RCC 7860 (cell line): Measurements from ENCODE around the gene PARP3.
A peak's percentile ranks its signal among the peaks of the same experiment; 100 is the strongest.
"Not testable (repeated sequence)": the region's sequence is repeated elsewhere in the genome, so short reads cannot be mapped to it uniquely, and the experiment has no call there.

ENCODE experiments used
- DNase-seq: peaks from one replicate; pipeline ENCODE4 v3.0.0-alpha.2; 2015; ENCODE audit warnings: low spot score
- FAIRE-seq: peaks from 2 replicates; lab custom pipeline; 2012; peaks lifted over from hg19 to GRCh38; lab: Jason Lieb, UNC

PARP3 gene

GRCh38 chr3:51983578-51984268 lies 41.6 kb downstream of the PARP3 start:
- FAIRE-seq (no peak), DNase-seq (no peak)

GRCh38 chr3:51984269-51984647 lies 42.1 kb downstream of the PARP3 start:
- FAIRE-seq = no peak
- no peak for DNase-seq

DNA sequence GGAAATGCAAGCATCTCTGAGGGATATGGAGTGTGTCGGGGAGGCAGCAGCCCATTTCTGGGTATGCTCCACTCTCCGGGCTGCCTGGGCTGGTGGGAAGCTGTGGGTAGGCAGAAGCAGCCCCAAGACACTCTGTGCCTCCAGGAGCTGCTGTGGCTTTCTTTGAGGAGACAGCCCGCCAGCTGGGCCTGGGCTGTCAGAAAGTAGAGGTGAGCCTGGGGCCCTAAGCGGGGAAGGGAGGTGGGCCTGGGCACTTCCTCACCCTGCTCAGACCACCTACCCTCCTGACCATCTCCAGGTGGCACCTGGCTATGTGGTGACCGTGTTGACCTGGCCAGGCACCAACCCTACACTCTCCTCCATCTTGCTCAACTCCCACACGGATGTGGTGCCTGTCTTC lies 42.9 kb downstream of the PARP3 start:
- FAIRE-seq = no peak
- no peak for DNase-seq

- DNase-seq = no peak
- FAIRE-seq = no peak
These were observed 44.1 kb downstream of the PARP3 start for GRCh38 chr3:51986010-51986947.

DNA sequence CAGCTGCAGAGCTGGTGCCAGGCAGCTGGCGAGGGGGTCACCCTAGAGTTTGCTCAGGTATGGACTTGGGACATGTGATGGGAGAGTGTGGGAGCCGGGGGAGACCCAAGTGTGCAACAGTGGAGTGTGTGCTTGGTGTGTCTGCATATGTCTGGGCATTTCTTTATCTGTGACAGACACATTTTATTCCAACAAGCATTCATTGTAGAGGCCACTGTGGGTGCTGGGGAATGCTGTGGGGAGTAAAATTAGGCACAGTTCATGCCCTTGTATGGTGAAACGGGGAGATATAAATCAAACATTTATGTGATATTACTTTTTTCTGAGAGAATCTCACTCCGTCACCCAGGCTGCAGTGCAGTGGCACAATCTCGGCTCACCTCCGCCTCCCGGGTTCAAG lies 45.4 kb downstream of the PARP3 start:
- DNase-seq (no peak), FAIRE-seq (no peak)

- DNase-seq (no peak), FAIRE-seq (no peak)
These were observed 46.4 kb downstream of the PARP3 start for GRCh38 chr3:51988286-51989146.

DNA sequence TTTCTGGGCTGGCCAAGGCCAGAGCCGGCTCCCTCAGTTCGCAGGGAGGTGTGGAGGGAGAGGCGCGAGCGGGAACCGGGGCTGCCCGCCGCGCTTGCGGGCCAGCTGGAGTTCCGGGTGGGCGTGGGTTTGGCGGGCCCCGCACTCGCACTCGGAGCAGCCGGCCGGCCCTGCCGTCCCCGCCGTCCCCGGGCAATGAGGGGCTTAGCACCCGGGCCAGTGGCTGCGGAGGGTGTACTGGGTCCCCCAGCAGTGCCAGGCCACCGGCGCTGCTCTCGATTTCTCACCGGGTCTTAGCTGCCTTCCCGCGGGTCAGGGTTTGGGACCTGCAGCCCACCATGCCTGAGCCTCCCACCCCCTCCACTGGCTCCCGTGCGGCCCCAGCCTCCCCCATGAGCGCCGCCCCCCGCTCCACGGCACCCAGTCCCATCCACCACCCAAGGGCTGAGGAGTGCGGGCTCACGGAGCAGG lies 48.4 kb downstream of the PARP3 start:
- not testable (repeated sequence) for DNase-seq, FAIRE-seq

GRCh38 chr3:51992017-51992682 lies 50.0 kb downstream of the PARP3 start:
- no peak for FAIRE-seq
- no peak for DNase-seq

DNA sequence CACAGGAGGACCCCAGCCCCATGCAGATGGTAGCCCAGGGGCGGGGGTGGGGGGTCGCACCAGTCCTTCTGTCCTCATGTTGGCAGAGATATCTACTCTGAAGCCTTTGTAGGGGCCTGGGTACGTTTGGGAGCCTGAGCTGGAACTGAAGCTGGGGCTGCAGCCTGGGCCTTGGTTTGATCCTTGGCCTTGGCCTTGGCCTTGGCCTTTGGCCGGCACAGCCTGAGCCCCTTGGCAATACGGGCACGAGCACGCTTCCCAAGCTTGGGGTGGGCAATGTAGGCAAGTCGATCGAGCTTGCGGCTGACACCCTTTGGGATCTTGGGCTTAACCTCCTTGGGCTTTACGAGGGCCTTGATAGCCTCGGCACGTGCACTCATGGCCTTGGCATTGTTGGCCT lies 51.5 kb downstream of the PARP3 start:
- DNase-seq, FAIRE-seq: not testable (repeated sequence)

DNA sequence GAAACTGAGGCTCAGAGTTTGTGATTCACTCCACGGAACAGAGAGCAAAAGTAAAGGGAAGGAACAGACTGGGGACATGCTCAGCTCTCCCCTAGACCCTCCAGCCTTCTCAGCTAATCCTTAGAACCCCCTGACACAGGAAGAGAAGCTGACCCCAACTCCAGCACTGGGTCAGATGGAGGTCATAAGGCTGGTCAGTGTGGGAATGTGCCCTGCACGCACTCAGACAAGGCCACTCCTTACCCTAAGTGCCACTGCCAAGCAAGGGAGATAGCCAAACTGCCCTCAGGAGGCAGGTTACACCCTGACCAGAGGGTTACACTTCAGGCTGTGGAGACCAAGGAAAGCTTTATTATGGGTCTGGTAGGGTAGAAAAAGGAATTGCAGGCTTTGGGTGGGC lies 52.4 kb downstream of the PARP3 start:
- DNase-seq (no peak), FAIRE-seq (no peak)

DNA sequence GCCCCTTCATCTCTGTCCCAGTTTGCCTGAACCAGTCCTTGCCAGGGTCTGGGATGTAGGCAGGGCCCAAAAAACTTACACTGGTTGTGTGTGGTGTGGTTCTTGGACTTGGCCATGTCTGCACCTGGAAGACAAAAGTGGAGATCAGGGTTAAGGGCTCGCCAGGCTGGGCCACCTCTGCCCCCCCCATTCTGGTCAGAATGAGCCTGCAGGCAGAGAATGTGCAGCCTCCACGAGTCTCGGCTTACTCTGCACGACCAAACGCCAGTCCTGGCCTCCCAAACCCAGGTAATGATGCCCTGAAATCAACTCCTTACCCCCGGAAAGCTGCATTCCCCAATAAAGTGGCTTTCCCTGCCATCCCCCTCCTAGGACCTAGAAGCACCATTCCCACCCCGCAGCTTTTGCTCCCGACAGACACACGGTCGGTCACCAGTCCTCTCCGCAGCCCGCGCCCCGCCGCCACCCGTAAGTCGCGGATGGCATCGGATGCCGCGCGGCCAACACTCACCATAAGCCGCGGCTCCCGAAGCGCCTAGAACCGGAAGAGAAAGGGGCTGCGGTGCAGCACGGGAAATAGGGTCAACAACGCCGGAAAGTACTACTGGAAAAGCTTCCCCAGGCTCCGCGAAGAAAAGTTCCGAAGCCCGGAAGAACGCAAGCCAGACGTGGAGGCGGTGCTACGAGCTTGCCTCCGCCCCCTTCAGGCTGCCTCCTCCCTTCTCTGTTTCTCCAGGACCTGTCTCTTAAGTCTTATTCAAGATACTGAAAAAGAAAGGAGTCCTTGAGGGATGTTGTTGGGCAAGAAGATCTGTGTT lies 53.4 kb downstream of the PARP3 start, which contains the start of gene RPL29:
Gene RPL29 (minus strand): TSS at position 550 of the 818 bp plus-strand sequence. CDS start 434 bp downstream, at position 116.
- FAIRE-seq (peak; percentile 77), DNase-seq (peak; percentile 86)

DNA sequence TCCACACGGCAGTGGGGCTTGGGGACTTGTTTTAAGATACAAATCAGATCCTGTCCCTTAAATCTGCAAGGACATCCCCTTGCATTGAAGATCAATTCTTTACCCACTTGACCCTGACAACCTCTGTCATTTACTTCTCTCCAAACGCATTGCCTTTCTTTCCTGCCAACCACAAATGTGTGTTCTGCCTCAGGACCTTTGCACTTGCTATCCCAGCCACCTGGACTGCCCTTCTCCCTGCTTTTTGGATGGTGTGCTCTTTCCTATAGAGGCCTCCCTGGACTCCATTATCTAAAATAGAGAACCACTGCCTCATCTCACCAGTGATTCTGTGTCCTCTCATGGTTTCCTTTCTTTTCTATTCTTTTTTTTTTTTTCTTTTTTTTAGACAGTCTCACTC lies 55.0 kb downstream of the PARP3 start:
- DNase-seq (no peak), FAIRE-seq (no peak)

- FAIRE-seq (no peak), DNase-seq (peak; percentile 63)
These were observed 55.9 kb downstream of the PARP3 start for GRCh38 chr3:51997935-51998596.
